ENCODE results near the gene BACH1.

Gene BACH1

DNA sequence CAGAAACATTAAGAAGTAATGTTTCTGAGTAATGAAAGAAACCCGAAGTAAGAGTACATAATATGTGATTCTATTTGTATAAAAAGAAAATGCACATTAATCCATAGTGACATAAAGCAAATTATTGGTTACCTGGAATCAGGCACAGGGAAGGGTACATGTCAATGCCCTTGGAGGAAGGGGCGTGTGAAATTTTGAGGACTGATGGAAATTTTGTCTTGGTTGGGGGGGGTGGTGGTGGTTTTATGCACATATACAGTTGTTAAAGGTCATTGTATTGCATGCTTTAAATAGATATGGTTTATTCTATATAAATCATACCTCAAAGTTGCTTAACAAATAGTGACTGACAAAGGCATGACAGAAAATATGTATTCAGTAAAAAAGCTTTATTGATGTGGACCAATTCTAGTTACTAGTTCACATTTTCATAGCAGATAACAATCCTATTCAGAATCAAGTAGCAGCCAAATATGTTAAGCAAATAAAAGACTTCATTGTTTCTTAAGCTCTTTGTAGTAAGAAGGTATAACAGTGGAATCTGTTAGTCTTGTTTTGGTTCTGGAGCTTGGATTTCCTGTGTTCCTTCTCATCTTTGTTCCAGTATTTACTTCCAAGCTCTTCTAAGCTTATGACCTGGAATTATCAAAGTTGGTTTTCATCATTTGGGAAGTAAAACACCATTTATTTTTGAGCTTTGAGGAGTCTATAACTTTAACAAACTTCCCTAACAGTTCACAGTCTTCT, 15.1 kb downstream of the BACH1 start:
- DNase-seq (ENCODE audit: low read depth in 1 of 2, low spot score in 1 of 2) = no peak

DNA sequence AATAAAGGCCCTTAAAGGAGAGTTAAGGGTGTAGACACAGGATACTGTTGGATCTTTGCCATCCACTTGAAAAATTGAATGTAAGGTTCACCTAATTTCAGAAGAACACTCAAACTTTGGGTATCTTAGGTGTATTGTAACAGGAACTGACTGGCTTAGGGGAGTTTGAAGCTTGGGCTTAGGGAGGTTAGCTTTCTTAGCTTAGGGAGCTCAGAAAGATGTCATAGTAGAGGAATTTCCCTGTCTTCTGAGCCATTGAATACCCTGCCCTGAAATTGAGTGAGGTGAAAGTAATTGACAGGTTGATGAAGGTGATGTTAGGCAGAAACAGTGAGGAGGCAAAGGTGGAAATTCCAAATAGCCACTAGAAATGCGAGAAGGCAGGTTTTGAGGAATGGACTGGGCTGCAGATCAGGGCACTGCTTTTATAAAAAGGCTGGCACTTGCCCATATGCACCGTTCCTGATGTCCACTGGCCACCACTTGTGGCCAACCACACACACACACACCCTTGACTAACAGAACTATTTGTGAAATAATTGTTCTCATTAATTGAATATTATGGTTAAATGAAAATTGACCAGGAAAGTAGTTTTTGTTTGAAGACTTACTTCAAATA, 16.5 kb downstream of the BACH1 start:
- no peak for DNase-seq (ENCODE audit: low read depth in 1 of 2, low spot score in 1 of 2)

DNA sequence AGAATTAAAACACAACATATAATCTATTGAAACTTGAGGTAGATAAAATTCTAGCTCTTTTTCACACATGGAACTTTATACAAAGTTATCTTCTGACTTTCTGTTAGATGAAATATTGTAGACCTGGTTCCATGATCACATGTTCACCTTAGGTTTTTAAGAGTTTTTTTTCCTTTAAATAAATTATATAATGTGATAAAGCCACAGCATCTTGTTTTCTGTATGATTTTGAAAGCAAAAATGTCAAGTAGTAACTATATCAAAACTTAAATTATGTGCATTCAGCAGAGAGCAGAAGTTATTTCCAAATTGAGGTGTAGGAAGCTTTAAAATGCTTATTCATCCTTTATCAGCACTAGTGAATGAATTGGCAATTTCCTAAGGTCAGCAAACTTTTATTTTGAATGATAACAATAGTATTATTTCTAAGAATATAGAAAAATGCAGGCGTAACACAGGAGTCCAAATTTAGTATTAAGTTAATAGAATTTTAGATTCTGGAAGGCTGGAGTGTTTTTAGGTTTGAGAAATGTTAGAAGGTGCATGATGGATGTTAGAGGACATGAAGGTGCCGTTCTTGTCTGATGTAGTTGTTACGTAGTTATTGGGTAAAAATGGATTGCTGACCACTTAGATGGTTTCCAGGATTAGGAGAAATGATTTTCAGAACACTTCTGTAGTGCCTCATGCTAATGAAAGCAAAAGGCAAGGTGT, 17.5 kb downstream of the BACH1 start:
- no peak for DNase-seq (ENCODE audit: low read depth in 1 of 2, low spot score in 1 of 2)

DNA sequence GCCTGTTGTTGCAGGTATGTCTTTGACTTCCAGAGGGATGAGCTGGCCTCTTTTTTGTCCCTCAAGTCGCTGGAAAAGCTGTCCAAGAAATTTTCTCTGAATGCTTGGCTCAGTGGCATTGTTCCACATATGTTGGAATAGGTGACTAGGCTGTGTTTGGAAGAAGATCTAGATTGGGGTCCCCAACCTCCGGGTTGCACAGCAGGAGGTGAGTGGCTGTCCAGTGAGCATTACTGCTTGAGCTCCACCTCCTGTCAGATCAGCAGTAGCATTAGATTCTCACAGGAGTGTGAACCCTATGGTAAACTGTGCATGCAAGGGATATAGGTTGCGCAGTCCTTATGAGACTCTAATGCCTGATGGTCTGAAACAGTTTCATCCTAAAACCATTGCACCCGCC, 18.1 kb downstream of the BACH1 start:
- DNase-seq (ENCODE audit: low read depth in 1 of 2, low spot score in 1 of 2) = no peak

DNA sequence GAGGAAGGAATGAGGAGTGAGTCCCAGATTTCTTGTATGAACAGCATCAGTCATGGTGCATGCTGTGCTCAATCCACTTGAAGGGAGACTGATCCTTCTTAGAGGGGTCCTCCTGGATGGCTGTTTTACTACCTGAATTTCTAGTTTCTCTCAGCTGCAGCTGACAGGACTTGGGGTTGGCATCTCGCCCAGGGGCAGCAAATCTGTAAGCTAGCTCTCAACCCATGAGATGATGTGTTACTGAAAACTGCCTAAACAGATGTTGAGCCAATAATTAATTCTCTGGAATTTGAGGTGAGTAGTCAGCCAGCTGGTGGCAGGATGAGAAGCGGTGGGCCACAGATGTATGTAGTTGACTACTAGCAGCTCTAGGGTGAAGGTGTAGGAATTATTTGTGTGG, 19.6 kb downstream of the BACH1 start:
- no peak for DNase-seq (ENCODE audit: low read depth in 1 of 2, low spot score in 1 of 2)

DNA sequence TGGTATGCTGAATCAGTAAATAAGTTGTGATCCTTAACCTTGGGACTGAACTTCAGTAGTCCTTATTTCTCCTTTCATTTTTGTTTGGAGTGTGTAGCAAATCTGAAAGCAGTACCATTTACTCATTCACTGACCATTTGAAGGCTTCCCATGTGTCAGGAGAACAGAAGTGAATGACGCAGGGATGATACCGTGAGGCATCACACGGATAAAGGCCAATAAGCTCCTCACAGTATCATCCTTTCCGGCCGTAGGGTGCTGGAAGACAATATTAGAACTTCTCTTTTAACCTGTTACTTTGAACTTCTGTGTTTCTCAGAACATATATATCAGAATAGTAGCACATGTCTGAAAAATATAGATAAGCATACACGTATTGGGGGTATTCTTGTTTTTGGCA, 21.3 kb downstream of the BACH1 start:
- no peak for DNase-seq (ENCODE audit: low read depth in 1 of 2, low spot score in 1 of 2)

DNA sequence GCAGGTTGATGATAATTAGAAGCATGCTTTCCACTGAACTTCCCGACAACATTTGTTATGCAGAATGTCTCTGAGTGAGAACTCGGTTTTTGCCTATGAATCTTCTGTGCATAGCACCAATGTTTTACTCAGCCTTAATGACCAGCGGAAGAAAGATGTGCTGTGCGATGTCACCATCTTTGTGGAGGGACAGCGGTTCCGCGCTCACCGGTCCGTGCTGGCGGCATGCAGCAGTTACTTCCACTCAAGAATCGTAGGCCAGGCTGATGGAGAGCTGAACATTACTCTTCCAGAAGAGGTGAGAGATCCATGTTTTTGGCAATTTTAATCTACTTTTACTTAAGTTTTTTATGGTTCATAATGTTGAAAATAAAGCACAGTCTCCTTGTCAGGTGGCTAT, 22.5 kb downstream of the BACH1 start:
- no peak for DNase-seq (ENCODE audit: low read depth in 1 of 2, low spot score in 1 of 2)

DNA sequence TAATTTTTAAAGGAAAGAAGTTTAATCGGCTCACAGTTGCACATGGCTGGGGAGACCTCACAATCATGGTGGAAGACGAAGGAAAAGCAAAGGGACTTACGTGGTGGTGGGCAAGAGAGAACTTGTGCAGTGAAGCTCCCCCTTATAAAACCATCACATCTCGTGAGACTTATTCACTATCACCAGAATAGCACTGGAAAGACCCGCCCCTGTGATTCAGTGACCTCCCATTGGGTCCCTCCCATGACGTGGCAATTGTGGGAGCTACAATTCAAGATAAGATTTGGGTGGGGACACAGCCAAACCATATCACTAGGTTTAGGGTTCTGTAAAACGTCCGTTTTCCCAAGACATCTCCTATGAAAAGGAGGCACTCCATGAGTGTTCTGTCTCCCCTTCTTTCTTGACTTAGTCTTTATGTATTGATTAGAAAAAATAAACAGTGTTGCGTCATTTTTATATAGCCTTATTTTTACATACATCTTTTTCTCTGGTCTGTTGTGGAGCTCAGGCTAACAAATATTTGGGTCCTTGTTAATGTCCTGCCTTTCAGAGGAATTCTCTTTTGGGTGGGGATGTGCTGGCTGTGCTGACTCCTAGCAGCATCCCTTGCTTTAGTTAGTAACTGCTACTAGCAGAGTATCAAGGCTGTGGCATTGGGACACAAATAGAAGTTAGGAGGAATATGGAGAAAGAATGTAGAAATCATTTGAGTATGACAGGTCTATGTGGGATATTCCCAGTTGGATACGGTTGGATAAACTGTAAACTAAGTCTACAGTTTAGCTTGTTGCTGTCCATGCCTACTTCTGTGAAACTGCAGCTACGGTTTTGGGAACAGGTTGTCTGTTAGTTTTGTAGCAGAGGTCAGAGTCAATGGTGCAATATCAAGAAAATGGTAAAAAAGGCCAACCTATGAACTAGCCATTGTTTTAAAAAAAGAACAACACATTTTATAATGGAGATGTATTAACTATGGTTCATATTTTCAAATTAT, 23.5 kb downstream of the BACH1 start:
- no peak for DNase-seq (ENCODE audit: low read depth in 1 of 2, low spot score in 1 of 2)

DNA sequence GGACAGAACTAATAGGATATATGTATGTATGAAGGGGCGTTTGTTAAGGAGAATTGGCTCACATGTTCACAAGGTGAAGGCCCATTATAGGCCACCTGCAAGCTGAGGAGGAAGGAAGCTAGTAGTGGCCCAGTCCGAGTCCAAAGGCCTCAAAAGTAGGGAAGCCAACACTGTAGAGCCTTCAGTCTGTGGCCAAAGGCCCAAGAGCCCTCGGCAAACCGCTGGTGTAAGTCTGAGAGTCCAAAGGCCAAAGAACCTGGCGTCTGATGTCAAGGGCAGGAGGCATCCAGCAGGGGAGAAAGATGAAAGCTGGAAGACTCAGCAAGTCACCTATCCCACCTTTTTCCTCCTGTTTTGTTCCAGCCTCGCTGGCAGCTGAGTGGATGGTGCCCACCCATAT, 24.5 kb downstream of the BACH1 start:
- DNase-seq (ENCODE audit: low read depth in 1 of 2, low spot score in 1 of 2) = no peak

DNA sequence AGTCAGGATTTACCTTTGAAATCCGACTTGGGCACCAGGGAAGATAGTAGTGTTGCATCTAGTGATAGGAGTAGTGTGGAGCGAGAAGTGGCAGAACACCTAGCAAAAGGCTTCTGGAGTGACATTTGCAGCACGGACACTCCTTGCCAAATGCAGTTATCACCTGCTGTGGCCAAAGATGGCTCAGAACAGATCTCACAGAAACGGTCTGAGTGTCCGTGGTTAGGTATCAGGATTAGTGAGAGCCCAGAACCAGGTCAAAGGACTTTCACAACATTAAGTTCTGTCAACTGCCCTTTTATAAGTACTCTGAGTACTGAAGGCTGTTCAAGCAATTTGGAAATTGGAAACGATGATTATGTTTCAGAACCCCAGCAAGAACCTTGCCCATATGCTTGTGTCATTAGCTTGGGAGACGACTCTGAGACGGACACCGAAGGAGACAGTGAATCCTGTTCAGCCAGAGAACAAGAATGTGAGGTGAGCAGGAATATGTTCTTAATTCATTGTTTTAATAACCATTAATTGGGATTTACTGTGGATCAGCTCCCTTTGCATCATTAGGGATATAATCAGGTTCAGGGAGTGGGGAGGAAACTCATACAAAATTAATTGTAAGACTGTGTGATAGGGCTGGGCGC, 28.3 kb downstream of the BACH1 start:
- DNase-seq (ENCODE audit: low read depth in 1 of 2, low spot score in 1 of 2) = no peak

DNA sequence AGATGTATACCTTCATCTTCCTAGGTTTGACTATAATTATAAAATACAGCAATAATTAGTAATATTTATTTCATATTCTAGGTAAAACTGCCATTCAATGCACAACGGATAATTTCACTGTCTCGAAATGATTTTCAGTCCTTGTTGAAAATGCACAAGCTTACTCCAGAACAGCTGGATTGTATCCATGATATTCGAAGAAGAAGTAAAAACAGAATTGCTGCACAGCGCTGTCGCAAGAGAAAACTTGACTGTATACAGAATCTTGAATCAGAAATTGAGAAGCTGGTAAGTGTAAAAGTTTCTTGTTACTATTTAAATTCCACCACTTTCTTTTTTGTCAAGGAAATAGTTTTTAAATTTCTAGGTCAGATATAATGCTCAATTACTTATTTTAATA, 30.7 kb downstream of the BACH1 start:
- no peak for DNase-seq (ENCODE audit: low read depth in 1 of 2, low spot score in 1 of 2)

DNA sequence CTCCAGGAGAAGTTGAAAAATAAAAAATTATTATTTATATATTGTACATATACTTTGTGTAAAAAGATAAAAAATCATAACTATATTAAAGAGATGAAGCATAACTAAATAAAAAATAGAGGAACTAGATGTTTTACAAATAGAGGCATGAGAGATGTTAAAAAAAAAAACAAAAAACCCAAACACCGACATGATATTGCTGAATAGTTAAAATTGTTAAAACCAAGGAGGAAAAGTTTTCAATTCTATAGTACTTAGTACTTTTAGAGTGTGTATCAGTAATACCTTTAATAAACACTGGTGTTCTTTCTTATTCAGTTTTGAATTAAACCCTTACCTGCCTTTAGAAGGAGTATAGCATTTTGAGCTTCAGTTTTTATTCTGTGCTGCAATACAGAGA, 32.1 kb downstream of the BACH1 start:
- no peak for DNase-seq (ENCODE audit: low read depth in 1 of 2, low spot score in 1 of 2)

DNA sequence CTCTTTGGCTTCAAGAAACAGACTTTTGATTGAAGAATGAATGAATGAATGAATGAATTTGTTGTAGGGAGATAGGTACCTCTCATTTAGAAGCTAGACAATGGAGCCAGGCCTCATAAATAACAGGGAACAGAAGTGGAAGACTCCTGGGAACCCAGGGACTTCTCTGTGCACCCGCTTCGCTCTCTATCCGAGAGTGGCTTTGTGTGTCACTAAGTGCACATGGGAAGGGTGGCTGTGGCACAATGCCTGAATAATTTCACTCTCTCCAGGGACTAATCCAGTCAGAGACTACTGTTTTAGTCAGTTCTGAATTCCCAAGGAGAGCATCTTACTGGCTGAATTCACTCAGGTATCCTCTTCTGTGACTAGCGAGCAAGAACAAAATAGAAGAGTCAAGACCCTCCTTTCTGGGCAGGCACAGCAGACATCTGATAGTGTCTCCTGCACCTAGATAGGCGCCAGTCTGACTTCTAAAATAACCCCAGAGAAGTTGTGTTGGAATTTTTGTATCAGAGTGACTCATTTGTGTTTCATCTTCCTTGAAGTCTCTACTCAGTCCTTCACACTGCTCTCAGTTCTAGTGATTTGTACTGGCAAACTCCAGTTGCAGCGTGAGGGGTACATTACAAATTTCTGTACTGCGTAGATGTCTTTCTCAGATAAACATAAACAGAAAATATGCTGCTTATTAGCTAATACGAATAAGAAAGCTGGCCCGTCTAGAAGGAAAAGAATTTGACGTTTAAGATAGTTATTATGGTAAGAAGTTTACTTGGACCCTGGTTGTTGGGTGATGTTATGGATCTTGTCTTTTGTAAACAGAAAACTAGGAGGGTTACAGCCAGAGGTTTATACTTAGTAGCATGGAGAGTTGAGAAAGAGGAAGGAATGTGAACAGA, 34.0 kb downstream of the BACH1 start:
- no peak for DNase-seq (ENCODE audit: low read depth in 1 of 2, low spot score in 1 of 2)

DNA sequence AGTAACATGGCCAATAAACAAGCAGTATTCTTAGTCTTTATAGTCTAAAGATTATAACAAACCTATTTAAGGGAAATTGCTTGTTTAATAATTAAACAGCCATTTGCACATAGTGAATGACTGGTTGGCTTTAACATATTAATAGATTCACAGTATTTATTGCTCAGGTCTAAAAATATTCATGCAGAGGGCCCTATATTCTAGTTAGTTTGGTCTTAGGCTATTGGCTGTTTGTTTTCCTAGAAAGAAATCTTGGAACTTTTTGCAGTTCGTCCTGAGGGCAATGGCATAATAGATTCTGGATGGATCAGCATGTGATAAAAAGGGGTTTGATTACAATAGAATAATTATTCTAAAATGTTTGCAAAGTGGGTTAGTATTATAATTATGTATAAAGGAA, 34.7 kb downstream of the BACH1 start:
- no peak for DNase-seq (ENCODE audit: low read depth in 1 of 2, low spot score in 1 of 2)

DNA sequence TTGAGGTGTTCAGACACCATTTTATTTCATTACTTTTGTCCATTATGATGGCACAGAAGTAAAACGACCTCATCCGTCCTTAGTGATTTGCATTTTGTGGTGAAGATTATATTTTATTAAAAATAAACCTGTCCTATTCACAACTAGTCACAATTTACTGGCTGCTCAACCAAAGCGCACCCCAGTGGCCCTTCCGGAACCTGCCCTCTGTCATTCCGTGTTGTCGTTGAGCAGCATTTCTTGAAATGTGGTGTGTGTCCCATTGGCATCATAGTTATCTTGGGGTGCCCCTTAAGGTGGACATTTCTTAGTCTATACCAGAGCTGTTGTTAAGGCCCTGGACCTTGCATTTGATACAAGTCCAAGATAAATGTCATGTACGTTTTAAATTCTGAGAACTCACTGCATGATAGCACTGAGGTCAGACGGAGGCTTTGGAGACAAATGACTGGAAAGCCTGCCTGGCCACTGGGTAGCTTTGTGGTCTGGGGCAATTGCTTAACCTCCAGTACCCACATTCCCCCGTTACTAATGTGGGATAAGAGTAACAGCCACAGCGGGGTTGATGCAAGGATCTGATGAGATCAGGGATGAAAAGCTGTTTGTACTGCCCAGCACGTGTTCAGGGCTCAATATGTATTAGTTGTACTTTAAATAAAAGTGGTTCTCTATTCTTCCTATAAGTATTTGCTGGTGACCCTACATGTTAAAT, 36.2 kb downstream of the BACH1 start:
- DNase-seq (ENCODE audit: low read depth in 1 of 2, low spot score in 1 of 2) = no peak

DNA sequence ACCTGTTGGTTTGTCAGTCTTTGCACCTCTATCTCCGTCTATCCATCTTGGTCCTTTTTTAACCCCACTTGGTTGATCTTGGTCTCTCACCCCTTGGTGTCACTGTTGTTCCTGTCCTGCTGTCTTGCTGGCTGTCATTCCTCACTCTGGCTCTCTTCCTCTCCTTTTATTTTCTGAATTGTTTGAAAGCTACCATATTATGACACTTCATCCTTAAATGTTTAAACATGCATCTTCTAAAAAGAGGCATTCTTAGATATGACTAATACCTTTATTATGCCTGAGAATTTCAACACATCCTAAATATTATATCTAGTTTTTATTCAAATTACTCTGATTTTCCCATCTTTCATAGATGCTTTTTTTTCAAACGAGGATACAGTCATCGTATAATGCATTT, 37.0 kb downstream of the BACH1 start:
- DNase-seq (ENCODE audit: low read depth in 1 of 2, low spot score in 1 of 2) = no peak

DNA sequence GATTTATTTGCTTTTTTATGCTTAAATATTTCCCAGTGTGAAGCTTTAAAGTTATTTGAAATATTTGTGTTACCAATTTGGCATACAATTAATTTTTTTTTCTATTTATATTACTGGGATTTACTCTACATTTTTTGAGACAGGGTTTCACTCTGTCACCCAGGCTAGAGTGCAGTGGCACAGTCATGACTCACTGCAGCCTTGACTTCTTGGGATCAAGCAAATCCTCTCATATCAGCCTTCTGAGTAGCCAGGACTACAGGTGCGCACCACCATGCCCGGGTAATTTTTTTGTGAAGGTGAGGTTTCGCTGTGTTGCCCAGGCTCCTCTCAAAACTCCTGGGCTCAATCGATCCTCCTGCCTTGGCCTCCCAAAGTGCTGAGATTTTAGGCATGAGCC, 39.5 kb downstream of the BACH1 start:
- DNase-seq (ENCODE audit: low read depth in 1 of 2, low spot score in 1 of 2) = no peak

DNA sequence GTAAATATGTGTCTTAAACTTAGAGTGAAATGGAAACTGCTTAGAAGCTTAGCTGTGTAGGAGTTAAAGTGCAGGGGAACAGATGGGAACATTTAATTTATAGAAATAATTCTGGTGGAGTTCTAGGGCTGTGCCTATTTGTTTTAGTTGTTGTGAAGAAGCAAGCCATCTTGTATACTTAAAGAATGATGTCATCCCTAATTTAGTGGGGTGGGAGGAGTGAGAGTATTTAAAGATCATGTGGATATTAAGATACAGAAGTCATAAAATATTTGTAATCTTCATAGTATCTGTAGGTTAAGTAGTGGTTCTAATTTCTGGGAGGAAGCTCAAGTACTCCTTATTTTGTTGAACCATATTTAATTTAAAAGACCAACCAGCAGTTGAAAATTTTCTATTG, 41.5 kb downstream of the BACH1 start:
- DNase-seq (ENCODE audit: low read depth in 1 of 2, low spot score in 1 of 2) = no peak

DNA sequence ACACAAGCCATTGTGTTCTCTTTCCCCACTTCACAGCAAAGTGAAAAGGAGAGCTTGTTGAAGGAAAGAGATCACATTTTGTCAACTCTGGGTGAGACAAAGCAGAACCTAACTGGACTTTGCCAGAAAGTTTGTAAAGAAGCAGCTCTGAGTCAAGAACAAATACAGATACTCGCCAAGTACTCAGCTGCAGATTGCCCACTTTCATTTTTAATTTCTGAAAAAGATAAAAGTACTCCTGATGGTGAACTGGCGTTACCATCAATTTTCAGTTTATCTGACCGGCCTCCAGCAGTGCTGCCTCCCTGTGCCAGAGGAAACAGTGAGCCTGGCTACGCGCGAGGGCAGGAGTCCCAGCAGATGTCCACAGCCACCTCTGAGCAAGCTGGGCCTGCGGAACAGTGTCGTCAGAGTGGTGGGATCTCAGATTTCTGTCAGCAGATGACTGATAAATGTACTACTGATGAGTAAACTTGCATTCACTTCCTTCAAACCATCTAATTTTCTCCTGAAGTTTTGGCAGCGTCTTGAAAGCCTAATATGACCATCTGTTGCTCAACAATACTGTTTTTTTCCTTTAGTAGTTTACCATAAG, 43.7 kb downstream of the BACH1 start:
- peak in 1 of 2 donors; percentile 24 for DNase-seq (ENCODE audit: low read depth in 1 of 2, low spot score in 1 of 2)
